HepG2 (cell line): ENCODE results near the gene RXYLT1. TPM values are rescaled to one million over a fixed set of nuclear protein-coding genes. Genes with fewer than 3 reads are reported as not detected.

Experiments
- ATAC-seq: fragments of 200-7000 bp; cut with Tn5 transposase; 3 replicates; pipeline ENCODE4 v1.9.1; 2020; ENCODE audit warnings: mild to moderate bottlenecking, moderate library complexity
- BruUV-seq: library from RNA; stranded (reverse); fragments of 400-500 nt; replicated peaks from 2 replicates; lab custom pipeline; 2021; lab: Mats Ljungman, UMichigan
- CTCF ChIA-PET: fragments of 300-600 bp; formaldehyde crosslinking; extraction: SDS; loops from one replicate; lab custom pipeline; 2021; ENCODE audit warnings: low total read pairs, inconsistent platforms, low intra/inter-chr PET ratio; lab: Yijun Ruan, JAX
- POLR2A ChIA-PET: fragments of 350-600 bp; sonication (Branson Sonifier 250); formaldehyde crosslinking; loops from one replicate; lab custom pipeline; 2020; ENCODE audit warnings: antibody characterized with exemption, inconsistent platforms; lab: Yijun Ruan, JAX
- DNase-seq: peaks from one replicate; pipeline ENCODE4 v3.0.0-alpha.2; 2015; ENCODE audit warnings: low spot score
- FAIRE-seq: peaks from 3 replicates; lab custom pipeline; 2011; peaks lifted over from hg19 to GRCh38; lab: Jason Lieb, UNC
- H2AFZ ChIP-seq: one replicate; pipeline ENCODE4 v1.6.1; 2011; ENCODE audit warnings: low read length, inconsistent platforms
- H3K27ac ChIP-seq: fragments of 300-600 bp; 3 replicates; pipeline ENCODE4 v1.8.0; 2011; ENCODE audit warnings: mixed run types, mild to moderate bottlenecking, mixed read lengths, low read length, inconsistent platforms; ENCODE audit not compliant: insufficient read depth; ENCODE audit errors: extremely low read length
- H3K27me3 ChIP-seq, 2 experiments: fragments of 200-600 bp in 1 of 2; 2 replicates in 1 of 2; 3 replicates in 1 of 2; pipeline versions ENCODE4 v1.6.0 to v1.8.0; 2011; ENCODE audit warnings: low read length in 2 of 2, mild to moderate bottlenecking in 2 of 2, moderate library complexity in 2 of 2, inconsistent platforms in 1 of 2; ENCODE audit not compliant: insufficient read depth in 2 of 2, control insufficient read depth in 1 of 2
- H3K36me3 ChIP-seq, 2 experiments: fragments of 200-600 bp in 1 of 2; replicated peaks in 1 of 2; 2 replicates in 1 of 2; 3 replicates in 1 of 2; pipeline versions ENCODE4 v1.5.1 to v1.8.0; 2011; ENCODE audit warnings: low read length in 2 of 2, inconsistent platforms in 1 of 2; ENCODE audit not compliant: insufficient read depth in 2 of 2, control insufficient read depth in 1 of 2
- H3K4me1 ChIP-seq: 2 replicates; pipeline ENCODE4 v1.5.1; 2012; ENCODE audit warnings: low read length, inconsistent platforms; ENCODE audit not compliant: insufficient read depth
- H3K4me2 ChIP-seq: 2 replicates; pipeline ENCODE4 v1.6.0; 2011; ENCODE audit warnings: low read depth, low read length, inconsistent platforms
- H3K4me3 ChIP-seq, 3 experiments: fragments of 200-600 bp in 1 of 3; sonication (generic), shearing (Covaris generic) in 1 of 3; replicated peaks in 1 of 3; 2 replicates each; pipeline ENCODE4 v1.5.1; 2011 to 2016; ENCODE audit warnings: low read length in 3 of 3, inconsistent platforms in 2 of 3, low read depth in 2 of 3, mild to moderate bottlenecking in 2 of 3, control low read depth in 1 of 3, mixed read lengths in 1 of 3; ENCODE audit not compliant: insufficient read depth in 1 of 3
- H3K79me2 ChIP-seq: one replicate; pipeline ENCODE4 v1.6.1; 2011; ENCODE audit warnings: low read length, inconsistent platforms; ENCODE audit not compliant: insufficient read depth
- H3K9ac ChIP-seq: 2 replicates; pipeline ENCODE4 v1.6.0; 2011; ENCODE audit warnings: mild to moderate bottlenecking, low read depth, low read length, inconsistent platforms; ENCODE audit not compliant: insufficient read depth
- H3K9me3 ChIP-seq: 2 replicates; pipeline ENCODE4 v1.5.1; 2012; ENCODE audit warnings: mild to moderate bottlenecking, low read length
- H4K20me1 ChIP-seq: 2 replicates; pipeline ENCODE4 v1.6.0; 2011; ENCODE audit warnings: inconsistent platforms, mild to moderate bottlenecking, low read length, moderate library complexity; ENCODE audit not compliant: insufficient read depth
- ARNT2 ChIP-seq: sonication (generic); formaldehyde crosslinking; IDR thresholded peaks from 2 replicates; pipeline ENCODE4 v1.8.0; 2022; ENCODE audit warnings: mild to moderate bottlenecking, low read depth, missing genetic modification reagents, moderate library complexity
- EEA1 ChIP-seq: sonication (generic); formaldehyde crosslinking; IDR thresholded peaks from 2 replicates; pipeline ENCODE4 v1.5.1; 2020; ENCODE audit warnings: mild to moderate bottlenecking, missing genetic modification reagents, borderline replicate concordance
- HDAC6 ChIP-seq: fragments of 200-600 bp; sonication (generic); IDR thresholded peaks from 2 replicates; pipeline ENCODE4 v1.7.0; 2017; ENCODE audit warnings: mild to moderate bottlenecking, antibody characterized with exemption, low read length, low read depth
- IRF9 ChIP-seq: sonication (generic); formaldehyde crosslinking; IDR thresholded peaks from 2 replicates; pipeline ENCODE4 v1.8.0; 2022; ENCODE audit warnings: missing genetic modification reagents, mild to moderate bottlenecking, borderline replicate concordance
- LCORL ChIP-seq, 2 experiments: fragments of 450-650 bp in 1 of 2; sonication (generic) in 1 of 2; formaldehyde crosslinking in 1 of 2; IDR thresholded peaks; 2 replicates each; pipeline versions ENCODE4 v1.5.0 to v1.6.1; 2017 to 2020; ENCODE audit warnings: antibody characterized with exemption in 1 of 2, missing genetic modification reagents in 1 of 2
- PRDM10 ChIP-seq: sonication (generic); formaldehyde crosslinking; IDR thresholded peaks from 2 replicates; pipeline ENCODE4 v1.4.0; 2020; ENCODE audit warnings: low read depth, missing genetic modification reagents
- RELA ChIP-seq: sonication (generic); formaldehyde crosslinking; IDR thresholded peaks from 2 replicates; pipeline ENCODE4 v1.4.0; 2020; ENCODE audit warnings: missing genetic modification reagents
- THAP11 ChIP-seq: IDR thresholded peaks from 2 replicates; pipeline ENCODE4 v1.6.1; 2016; ENCODE audit warnings: missing biosample characterization, missing genetic modification reagents
- ZNF563 ChIP-seq: sonication (generic); formaldehyde crosslinking; IDR thresholded peaks from 2 replicates; pipeline ENCODE4 v1.8.0; 2022; ENCODE audit warnings: mild to moderate bottlenecking, moderate library complexity, missing genetic modification reagents
- ZNF710 ChIP-seq: sonication (generic); formaldehyde crosslinking; IDR thresholded peaks from 2 replicates; pipeline ENCODE4 v1.5.0; 2020; ENCODE audit warnings: mild to moderate bottlenecking, missing genetic modification reagents, borderline replicate concordance
- WGBS: methylation state at CpG from one replicate; pipeline ENCODE4 v1.1.6; 2017; ENCODE audit warnings: low lambda C conversion rate; 5-methylcytosine and 5-hydroxymethylcytosine counted together
- in situ Hi-C: cut with HindIII; loops from 2 replicates; pipeline ENCODE4 v1.10.0; 2017; ENCODE audit warnings: low pct_unique_long_range_greater_than_20kb; ENCODE audit not compliant: extremely low pct_ligation_motif_present
- intact Hi-C: fragments of 100-400 bp; cut with micrococcal nuclease; formaldehyde crosslinking; loops from one replicate; pipeline ENCODE4 v1.10.0; 2022; ENCODE audit not compliant: unreplicated experiment
- polyA plus RNA-seq, 8 experiments: library from polyadenylated mRNA; depleted of rRNA in 3 of 8; stranded (reverse) in 7 of 8; unstranded in 1 of 8; fragments of >200 nt; fragmentation: Illumina TruSeq in 4 of 8; extraction: Trizol in 4 of 8; gene quantifications; 2 replicates each; pipeline versions ENCODE4 v1.2.1 to v1.2.3, GENCODE V29; 2011 to 2016; ENCODE audit warnings: low read depth in 4 of 8, missing spikeins in 1 of 8, mixed read lengths in 1 of 8; ENCODE audit not compliant: insufficient read depth in 1 of 8
- total RNA-seq, 5 experiments: library from RNA; depleted of rRNA; stranded (reverse); fragments of >200 nt; fragmentation: Illumina TruSeq; extraction: Trizol; gene quantifications; 2 replicates each; pipeline ENCODE4 v1.2.3, GENCODE V29; 2016; ENCODE audit warnings: low read depth in 1 of 5

RXYLT1 gene
- total and polyA plus RNA-seq, 2 of the 13 experiments (the other 11 are each of a cell fraction or from before 2014, with no cell fraction given) = 8.3 to 15.5 TPM

- Histone ChIP-seq H3K4me2 (no peak overlapping the region), H3K9ac (no peak overlapping the region), H2AFZ (no peak overlapping the region), H3K4me3 (no peak overlapping the region), H3K36me3 (no peaks in the 10 kb centered on the region), H3K9me3 (peaks cover 6% of the 10 kb centered on the region), H3K79me2 (no peaks in the 10 kb centered on the region), H3K27ac (no peak overlapping the region), H3K4me1 (no peaks in the 10 kb centered on the region), H3K27me3 (no peaks in the 10 kb centered on the region), H4K20me1 (no peaks in the 10 kb centered on the region)
- WGBS = 17% methylated on average over 2 of the region's 2 CpGs
- FAIRE-seq = no peak
- TF ChIP-seq EEA1 = no peak
- TF ChIP-seq LCORL (IDR thresholded peaks at IDR 0.05) = no peak
- TF ChIP-seq LCORL (CRISPR knock-in tag; IDR thresholded peaks at IDR 0.05) = no peak
- no peak for TF ChIP-seq ZNF710 (CRISPR knock-in tag)
- no peak for TF ChIP-seq RELA (CRISPR knock-in tag)
- no peak for TF ChIP-seq ARNT2 (CRISPR knock-in tag)
- TF ChIP-seq HDAC6 = no peak
- no peak for TF ChIP-seq ZNF563 (CRISPR knock-in tag)
- no peak for TF ChIP-seq PRDM10 (CRISPR knock-in tag)
- TF ChIP-seq THAP11 (CRISPR knock-in tag) = no peak
- TF ChIP-seq IRF9 (CRISPR knock-in tag) = no peak
- DNase-seq = no peak
- ATAC-seq = no peak
- ChIA-PET CTCF (no interaction called here), POLR2A (no interaction called here)
- intact Hi-C loops = no loop called here
- no TSS peak for BruUV-seq
- in situ Hi-C loops = no loop called here
Observed at GRCh38 chr12:63752283-63752682, 27.4 kb upstream of the RXYLT1 start.
